ENCODE results near the gene SHISA9.

Gene SHISA9

DNA sequence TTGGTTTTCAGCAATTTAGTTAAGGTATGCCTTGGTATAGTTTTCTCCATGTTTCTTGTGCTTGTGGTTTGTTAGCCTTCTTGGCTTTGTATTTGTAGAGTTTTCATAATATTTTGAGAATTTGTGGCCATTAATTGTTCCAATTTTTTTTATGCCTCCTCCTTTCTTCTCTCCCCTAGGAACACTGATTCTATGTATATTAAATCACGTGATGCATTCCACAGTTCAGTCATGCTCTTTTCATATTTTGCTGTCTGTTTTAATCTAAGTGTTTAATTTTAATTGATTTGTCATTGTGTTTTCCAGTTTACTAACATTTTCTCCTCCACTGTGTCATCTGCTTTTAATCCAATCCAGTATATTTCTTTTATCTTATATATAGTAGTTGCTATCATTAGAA, 263.6 kb downstream of the SHISA9 start:
- TF ChIP-seq GATA1 (IDR thresholded peaks at IDR 0.05; ENCODE audit: low read depth, low read length), result no peak
- TF ChIP-seq POLR2A (IDR thresholded peaks at IDR 0.05; ENCODE audit: low read length), result no peak
- DNase-seq, result no peak

- DNase-seq, result no peak
- no peak for TF ChIP-seq POLR2A (IDR thresholded peaks at IDR 0.05; ENCODE audit: low read length)
- no peak for TF ChIP-seq GATA1 (IDR thresholded peaks at IDR 0.05; ENCODE audit: low read depth, low read length)
Observed at GRCh38 chr16:13168091-13168572, 266.7 kb downstream of the SHISA9 start.

DNA sequence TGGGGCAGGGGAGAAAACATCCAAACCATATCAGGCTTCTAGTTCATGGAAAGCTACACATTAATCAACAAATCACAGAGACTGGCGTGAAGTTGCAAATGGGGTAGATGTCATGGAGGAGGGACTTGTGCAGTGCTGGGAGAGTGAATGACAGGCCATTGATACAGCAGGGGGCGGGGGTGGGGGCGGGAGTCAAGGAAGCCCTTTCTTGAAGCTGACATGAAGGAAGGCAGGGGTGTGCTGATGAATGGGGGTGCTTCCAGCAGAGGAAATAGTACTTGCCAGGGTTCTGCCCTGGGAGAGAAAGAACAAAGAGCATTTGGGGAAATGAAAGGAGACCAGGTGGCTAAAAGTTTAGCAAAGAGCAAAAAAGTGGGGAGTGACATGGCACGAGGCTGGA, 269.9 kb downstream of the SHISA9 start:
- TF ChIP-seq POLR2A (IDR thresholded peaks at IDR 0.05; ENCODE audit: low read length) (no peak), GATA1 (IDR thresholded peaks at IDR 0.05; ENCODE audit: low read depth, low read length) (no peak)
- DNase-seq, result no peak

GRCh38 chr16:13176711-13177110, 275.3 kb downstream of the SHISA9 start:
- DNase-seq, result no peak
- TF ChIP-seq GATA1 (IDR thresholded peaks at IDR 0.05; ENCODE audit: low read depth, low read length) (no peak), POLR2A (IDR thresholded peaks at IDR 0.05; ENCODE audit: low read length) (no peak)

- no peak for DNase-seq
- TF ChIP-seq POLR2A (IDR thresholded peaks at IDR 0.05; ENCODE audit: low read length) (no peak), GATA1 (IDR thresholded peaks at IDR 0.05; ENCODE audit: low read depth, low read length) (no peak)
Observed at GRCh38 chr16:13178318-13178717, 276.9 kb downstream of the SHISA9 start.

DNA sequence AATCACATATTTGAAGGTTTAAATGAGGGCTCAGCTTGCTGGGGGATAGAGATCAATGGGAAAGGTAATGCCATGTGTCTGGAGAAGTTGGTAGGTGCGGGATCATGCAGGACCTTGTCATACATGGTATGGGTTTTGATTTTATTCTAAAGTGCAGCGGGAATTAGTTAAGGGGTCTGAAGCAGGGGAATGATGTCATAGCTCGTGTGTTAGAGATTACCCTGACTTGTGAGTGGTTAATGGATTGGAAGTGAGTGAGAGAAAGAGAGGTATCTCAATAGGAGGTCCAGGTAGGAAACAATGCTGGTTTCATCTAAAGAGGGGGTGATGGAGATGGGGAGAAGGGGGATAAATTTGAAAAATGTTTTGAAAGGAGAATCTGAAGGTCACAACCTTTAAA, 280.0 kb downstream of the SHISA9 start:
- DNase-seq, result no peak
- no peak for TF ChIP-seq POLR2A (IDR thresholded peaks at IDR 0.05; ENCODE audit: low read length)
- TF ChIP-seq GATA1 (IDR thresholded peaks at IDR 0.05; ENCODE audit: low read depth, low read length), result no peak

DNA sequence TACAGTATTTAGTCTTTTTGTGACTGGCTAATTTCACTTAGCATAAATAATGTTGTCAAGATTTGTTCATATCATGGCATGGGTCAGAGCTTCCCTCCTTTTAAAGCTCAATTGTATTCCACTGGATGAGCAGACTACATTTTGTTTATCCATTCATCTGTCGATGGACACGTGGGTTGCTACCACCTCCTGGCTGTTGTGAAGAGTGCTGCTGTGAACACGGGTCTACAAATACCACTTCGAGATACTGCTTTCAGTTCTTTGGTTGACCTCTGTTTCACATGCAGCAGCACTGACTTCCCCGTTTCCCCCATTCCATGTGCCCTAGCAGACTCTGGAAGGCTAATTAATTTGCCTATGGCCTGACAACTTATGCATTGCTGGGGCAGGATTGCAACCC, 285.4 kb downstream of the SHISA9 start:
- no peak for DNase-seq

GRCh38 chr16:13189250-13189649, 287.9 kb downstream of the SHISA9 start:
- no peak for DNase-seq
- TF ChIP-seq POLR2A (IDR thresholded peaks at IDR 0.05; ENCODE audit: low read length) (no peak), GATA1 (IDR thresholded peaks at IDR 0.05; ENCODE audit: low read depth, low read length) (no peak)

More for the DNA sequence above, 285.4 kb downstream of the SHISA9 start:
- TF ChIP-seq POLR2A (IDR thresholded peaks at IDR 0.05; ENCODE audit: low read length) (no peak), GATA1 (IDR thresholded peaks at IDR 0.05; ENCODE audit: low read depth, low read length) (no peak)

DNA sequence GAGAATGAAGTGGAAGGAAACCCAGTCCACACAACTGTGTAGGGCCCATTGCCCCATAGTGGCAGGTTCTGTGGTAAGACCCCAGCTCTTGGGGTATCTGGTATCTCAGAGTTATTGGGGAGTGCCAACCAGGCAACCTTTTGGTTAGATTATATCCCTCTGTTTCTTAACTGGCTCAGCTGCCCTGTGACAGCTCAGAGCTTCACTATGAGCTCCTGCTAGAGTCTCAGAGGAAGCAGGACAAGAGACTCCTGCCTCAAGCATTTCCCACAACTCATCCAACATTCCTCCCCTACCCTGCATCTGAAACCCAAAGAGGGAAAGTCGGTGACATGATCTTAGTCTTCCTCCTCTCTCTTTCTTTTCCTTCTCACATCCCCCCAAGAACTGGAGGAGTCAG, 292.3 kb downstream of the SHISA9 start:
- no peak for DNase-seq
- TF ChIP-seq POLR2A (IDR thresholded peaks at IDR 0.05; ENCODE audit: low read length) (no peak), GATA1 (IDR thresholded peaks at IDR 0.05; ENCODE audit: low read depth, low read length) (no peak)

DNA sequence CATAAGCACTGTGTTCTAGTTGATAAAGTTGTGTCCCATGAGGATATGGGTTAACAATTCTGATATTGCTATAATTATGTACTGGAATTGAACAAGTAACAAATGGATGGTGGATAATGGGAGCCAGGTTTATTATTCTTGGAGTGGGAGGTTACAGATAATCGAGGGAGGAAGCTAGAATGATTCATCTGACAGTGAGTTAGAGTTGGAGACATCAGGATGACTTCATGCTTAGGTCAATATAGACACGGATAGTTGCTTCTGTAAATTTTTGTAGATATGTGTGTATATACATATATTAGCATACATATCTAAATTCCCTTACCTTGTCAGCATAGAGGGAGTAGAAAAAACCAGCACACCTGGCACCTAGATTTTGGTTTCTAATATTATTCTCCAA, 293.4 kb downstream of the SHISA9 start:
- TF ChIP-seq GATA1 (IDR thresholded peaks at IDR 0.05; ENCODE audit: low read depth, low read length), result no peak
- TF ChIP-seq POLR2A (IDR thresholded peaks at IDR 0.05; ENCODE audit: low read length), result no peak
- DNase-seq, result no peak

DNA sequence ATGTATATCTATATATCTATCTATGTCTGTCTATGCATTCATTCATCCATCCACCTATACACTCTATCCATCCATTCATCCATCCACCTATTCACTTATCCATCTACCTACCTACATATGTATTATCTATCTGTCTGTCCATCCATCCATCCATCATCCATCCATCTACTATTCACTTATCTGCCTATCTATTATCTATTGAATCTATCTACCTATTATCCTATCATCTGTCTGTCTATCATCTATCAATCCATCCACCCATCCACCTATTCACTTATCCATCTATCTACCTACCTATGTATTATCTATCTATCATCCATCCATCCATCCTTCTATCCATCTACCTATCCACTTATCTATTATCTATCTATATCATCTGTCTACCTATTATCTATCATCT, 302.3 kb downstream of the SHISA9 start:
- TF ChIP-seq GATA1 (IDR thresholded peaks at IDR 0.05; ENCODE audit: low read depth, low read length) (no peak), POLR2A (IDR thresholded peaks at IDR 0.05; ENCODE audit: low read length) (no peak)
- no peak for DNase-seq

DNA sequence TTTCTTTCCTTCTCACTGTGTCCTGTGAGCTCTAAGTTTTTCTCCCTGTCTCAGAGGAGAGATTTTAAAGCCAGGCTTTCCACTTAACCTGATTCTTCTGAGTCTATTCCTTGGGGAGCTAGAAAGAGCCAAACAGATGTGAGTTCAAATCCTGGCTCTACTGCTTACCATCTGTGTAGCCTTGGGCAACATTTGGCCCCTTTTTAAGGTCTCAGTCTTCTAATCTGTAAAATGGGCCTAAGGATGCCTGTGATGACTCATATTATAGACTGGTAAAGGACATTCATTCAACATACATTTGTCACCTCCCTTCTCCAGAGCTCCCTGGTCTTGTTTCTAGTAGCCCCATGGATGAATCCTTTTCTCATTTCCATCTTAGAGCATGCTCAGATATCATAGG, 304.0 kb downstream of the SHISA9 start:
- DNase-seq, result no peak
- TF ChIP-seq POLR2A (IDR thresholded peaks at IDR 0.05; ENCODE audit: low read length) (no peak), GATA1 (IDR thresholded peaks at IDR 0.05; ENCODE audit: low read depth, low read length) (no peak)

DNA sequence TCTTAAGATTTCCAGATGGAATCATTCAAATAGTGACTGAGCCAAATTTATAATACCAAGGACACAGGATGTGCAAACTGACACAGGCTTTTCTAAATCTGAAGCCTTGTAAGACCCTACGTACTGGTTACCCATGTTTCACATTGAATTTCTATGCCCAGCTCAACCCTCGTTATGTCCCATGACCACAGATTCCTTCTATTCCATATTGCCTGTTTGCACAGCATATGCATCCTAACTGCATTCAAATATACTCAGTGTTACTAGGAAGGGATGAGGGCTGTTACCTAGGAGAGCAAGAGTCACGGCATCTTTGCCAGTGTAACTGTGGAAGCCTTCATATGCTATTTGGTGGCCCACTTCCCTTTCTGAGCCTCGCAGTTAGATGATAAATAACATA, 305.2 kb downstream of the SHISA9 start:
- TF ChIP-seq POLR2A (IDR thresholded peaks at IDR 0.05; ENCODE audit: low read length) (no peak), GATA1 (IDR thresholded peaks at IDR 0.05; ENCODE audit: low read depth, low read length) (no peak)
- no peak for DNase-seq

GRCh38 chr16:13207151-13207550, 305.8 kb downstream of the SHISA9 start:
- DNase-seq, result no peak
- TF ChIP-seq GATA1 (IDR thresholded peaks at IDR 0.05; ENCODE audit: low read depth, low read length), result no peak
- TF ChIP-seq POLR2A (IDR thresholded peaks at IDR 0.05; ENCODE audit: low read length), result no peak

GRCh38 chr16:13223666-13224065, 322.3 kb downstream of the SHISA9 start:
- no peak for DNase-seq
- TF ChIP-seq POLR2A (IDR thresholded peaks at IDR 0.05; ENCODE audit: low read length) (no peak), GATA1 (IDR thresholded peaks at IDR 0.05; ENCODE audit: low read depth, low read length) (no peak)

DNA sequence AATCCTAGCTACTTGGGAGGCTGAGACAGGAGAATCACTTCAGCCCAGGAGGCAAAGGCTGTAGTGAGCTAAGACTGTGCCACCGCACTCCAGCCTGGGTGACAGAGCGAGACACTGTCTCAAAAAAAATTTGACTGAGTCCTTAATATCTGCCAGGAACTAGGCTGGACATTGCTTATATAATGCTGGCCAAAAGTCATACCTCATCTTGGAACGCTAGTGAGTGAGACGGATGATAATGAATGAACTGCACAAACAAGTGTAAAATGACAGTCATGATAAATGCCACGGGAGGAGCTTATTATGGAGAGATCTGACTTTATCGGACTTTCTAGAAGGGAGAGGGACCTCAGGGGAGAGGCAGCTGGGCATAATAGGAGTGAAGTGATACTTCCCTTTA, 327.6 kb downstream of the SHISA9 start:
- TF ChIP-seq POLR2A (IDR thresholded peaks at IDR 0.05; ENCODE audit: low read length), result no peak
- TF ChIP-seq GATA1 (IDR thresholded peaks at IDR 0.05; ENCODE audit: low read depth, low read length), result no peak
- no peak for DNase-seq

Measured in erythroblast (primary cell).